Measurements from ENCODE around the gene ADCY3. TPM values are rescaled to one million over a fixed set of nuclear protein-coding genes. Genes with fewer than 3 reads are reported as not detected.

ADCY3 gene
- 44.6 TPM for total RNA-seq
- 21.1 TPM for polyA plus RNA-seq (ENCODE audit: insufficient read depth, low read depth, low replicate concordance)
- long read RNA-seq, donor 1: 0 reads
- long read RNA-seq, donor 2, full-length matches to known transcripts: 1 of 1 reads
- long read RNA-seq, donor 2, partial matches to known transcripts: 0 of 1 reads
- long read RNA-seq, donor 2, other reads (novel, unspliced or antisense): 0 of 1 reads
- long read RNA-seq, donor 3, partial matches to known transcripts: 5 of 6 reads
- long read RNA-seq, donor 3, other reads (novel, unspliced or antisense): 0 of 6 reads
- long read RNA-seq, donor 4: 0 reads
- long read RNA-seq, donor 5: 0 reads
- long read RNA-seq, donor 6: 0 reads
- long read RNA-seq, donor 7, full-length matches to known transcripts: 3 of 41 reads
- long read RNA-seq, donor 7, partial matches to known transcripts: 13 of 41 reads
- long read RNA-seq, donor 7, other reads (novel, unspliced or antisense): 25 of 41 reads
- long read RNA-seq, donor 8: 0 reads
- long read RNA-seq, donor 9: 0 reads
- long read RNA-seq, donor 10: 0 reads

DNA sequence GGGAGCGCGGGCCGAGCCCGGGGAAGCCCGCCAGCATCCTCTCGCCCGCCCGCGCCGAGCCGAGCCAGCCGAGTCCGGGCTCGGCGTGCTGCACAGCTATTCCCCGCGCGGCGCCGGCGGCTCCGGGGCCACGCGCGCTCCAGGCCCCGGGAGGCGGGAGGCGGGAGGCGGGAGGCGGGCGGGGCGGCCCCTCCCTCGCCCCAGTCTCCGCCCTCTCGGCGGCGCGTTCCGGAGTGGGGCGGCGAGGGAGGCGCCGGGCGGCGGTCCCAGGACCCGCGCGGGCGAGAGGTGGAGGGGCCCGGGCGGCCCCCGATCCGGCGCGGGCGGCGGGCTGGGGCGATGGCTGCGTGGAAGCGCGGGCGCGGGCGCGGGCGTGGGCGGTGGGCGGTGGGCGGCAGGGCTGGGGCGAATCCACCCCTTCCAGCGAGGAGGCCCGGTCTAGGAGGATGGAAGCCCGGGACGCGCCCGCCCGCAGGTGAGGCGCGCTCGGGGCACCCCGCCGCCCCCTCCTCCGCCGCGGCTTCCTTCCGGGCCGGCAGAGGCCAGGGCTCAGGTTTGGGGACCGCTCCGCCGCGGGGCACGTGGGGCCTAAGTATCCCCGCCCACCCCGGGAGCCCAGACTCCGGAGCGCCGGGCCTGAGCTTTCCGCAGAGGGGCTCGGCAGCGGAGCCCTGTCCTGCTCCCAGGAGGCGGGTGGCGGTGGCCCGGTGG is at the start of gene ADCY3:
Gene ADCY3 (minus strand): TSS at position 140 of the 711 bp plus-strand sequence. CDS start 1,250 bp downstream, outside the sequence.
- Histone ChIP-seq H3K27me3 (ENCODE audit: control insufficient read depth, insufficient read depth, low read length) (no peaks in the 10 kb centered on the region), H3K4me1 (ENCODE audit: control insufficient read depth in 2 of 3, insufficient read depth in 2 of 3, low read depth in 1 of 3, low read length in 3 of 3) (peaks cover 0 to 2% (median 0%) of the 10 kb centered on the region in 3 donors), H3K36me3 (ENCODE audit: control insufficient read depth in 2 of 3, insufficient read depth in 3 of 3, low read length in 3 of 3) (no peaks in the 10 kb centered on the region), H3K9me3 (ENCODE audit: control insufficient read depth in 2 of 3, insufficient read depth in 1 of 3, low read length in 3 of 3) (no peaks in the 10 kb centered on the region), H3K9ac (ENCODE audit: low read length in 3 of 3) (peak within 1 kb of the TSS in 2 of 3 donors; percentile 33 to 48), H3K4me3 (ENCODE audit: low read length in 3 of 3) (peak within 1 kb of the TSS; percentile 44 to 51 (median 50)), H3K27ac (ENCODE audit: low read depth in 2 of 2, low read length in 2 of 2) (peak within 1 kb of the TSS in 1 of 2 donors; percentile 49)
- DNase-seq (peak; percentile 44 to 86 (median 63)), FAIRE-seq (no peak)
- intact Hi-C loops (cut with DNase I): no loop called here
- TF ChIP-seq CTCF (IDR thresholded peaks at IDR 0.05; ENCODE audit: borderline replicate concordance, extremely low read depth, insufficient read depth): no peak

DNA sequence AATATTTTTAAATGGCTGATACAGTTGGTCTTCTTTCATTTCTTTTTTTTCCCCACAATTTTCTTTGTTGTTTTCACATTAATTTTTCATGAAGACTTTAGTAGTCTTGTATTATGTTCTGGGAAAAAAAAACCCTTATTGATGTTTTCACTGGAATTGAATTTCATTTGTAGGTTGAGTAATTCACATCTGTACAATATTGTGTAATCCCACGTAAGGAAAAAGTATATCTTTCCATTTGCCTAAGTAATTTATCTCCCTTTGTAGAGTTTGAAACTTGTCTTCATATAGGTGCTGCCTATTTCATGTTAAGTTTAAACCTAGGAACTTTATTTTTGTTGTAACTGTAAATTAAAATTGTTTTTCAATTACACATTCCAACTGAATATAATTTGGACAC is 49.7 kb upstream of the ADCY3 start:
- Histone ChIP-seq H3K4me3 (ENCODE audit: low read length in 3 of 3) (no peak overlapping the region), H3K27me3 (ENCODE audit: control insufficient read depth, insufficient read depth, low read length) (no peaks in the 10 kb centered on the region), H3K4me1 (ENCODE audit: control insufficient read depth in 2 of 3, insufficient read depth in 2 of 3, low read depth in 1 of 3, low read length in 3 of 3) (no peaks in the 10 kb centered on the region), H3K9ac (ENCODE audit: low read length in 3 of 3) (no peak overlapping the region), H3K27ac (ENCODE audit: low read depth in 2 of 2, low read length in 2 of 2) (no peak overlapping the region), H3K9me3 (ENCODE audit: control insufficient read depth in 2 of 3, insufficient read depth in 1 of 3, low read length in 3 of 3) (no peaks in the 10 kb centered on the region), H3K36me3 (ENCODE audit: control insufficient read depth in 2 of 3, insufficient read depth in 3 of 3, low read length in 3 of 3) (peaks cover 0 to 16% (median 8%) of the 10 kb centered on the region in 3 donors)
- FAIRE-seq: peak; percentile 13
- no peak for DNase-seq
- TF ChIP-seq CTCF (IDR thresholded peaks at IDR 0.05; ENCODE audit: borderline replicate concordance, extremely low read depth, insufficient read depth): no peak
- intact Hi-C loops (cut with DNase I): loop anchor here (10.0 kb wide), 1 partner anchor 165 kb away; no protein-coding TSS in a partner anchor

GRCh38 chr2:24961903-24962302 is 41.9 kb upstream of the ADCY3 start:
- Histone ChIP-seq H3K4me3 (ENCODE audit: low read length in 3 of 3) (no peak overlapping the region), H3K27me3 (ENCODE audit: control insufficient read depth, insufficient read depth, low read length) (no peaks in the 10 kb centered on the region), H3K9me3 (ENCODE audit: control insufficient read depth in 2 of 3, insufficient read depth in 1 of 3, low read length in 3 of 3) (no peaks in the 10 kb centered on the region), H3K27ac (ENCODE audit: low read depth in 2 of 2, low read length in 2 of 2) (no peak overlapping the region), H3K9ac (ENCODE audit: low read length in 3 of 3) (no peak overlapping the region), H3K4me1 (ENCODE audit: control insufficient read depth in 2 of 3, insufficient read depth in 2 of 3, low read depth in 1 of 3, low read length in 3 of 3) (no peaks in the 10 kb centered on the region), H3K36me3 (ENCODE audit: control insufficient read depth in 2 of 3, insufficient read depth in 3 of 3, low read length in 3 of 3) (peaks cover 15 to 30% (median 29%) of the 10 kb centered on the region in 3 donors)
- no peak for TF ChIP-seq CTCF (IDR thresholded peaks at IDR 0.05; ENCODE audit: borderline replicate concordance, extremely low read depth, insufficient read depth)
- no peak for FAIRE-seq
- intact Hi-C loops (cut with DNase I): no loop called here
- no peak for DNase-seq
